ENCODE results near the gene ICAM3. TPM values are rescaled to one million over a fixed set of nuclear protein-coding genes. Genes with fewer than 3 reads are reported as not detected.
"Not testable (repeated sequence)": the region's sequence is repeated elsewhere in the genome, so short reads cannot be mapped to it uniquely, and the experiment has no call there.

ICAM3 gene, protein sequence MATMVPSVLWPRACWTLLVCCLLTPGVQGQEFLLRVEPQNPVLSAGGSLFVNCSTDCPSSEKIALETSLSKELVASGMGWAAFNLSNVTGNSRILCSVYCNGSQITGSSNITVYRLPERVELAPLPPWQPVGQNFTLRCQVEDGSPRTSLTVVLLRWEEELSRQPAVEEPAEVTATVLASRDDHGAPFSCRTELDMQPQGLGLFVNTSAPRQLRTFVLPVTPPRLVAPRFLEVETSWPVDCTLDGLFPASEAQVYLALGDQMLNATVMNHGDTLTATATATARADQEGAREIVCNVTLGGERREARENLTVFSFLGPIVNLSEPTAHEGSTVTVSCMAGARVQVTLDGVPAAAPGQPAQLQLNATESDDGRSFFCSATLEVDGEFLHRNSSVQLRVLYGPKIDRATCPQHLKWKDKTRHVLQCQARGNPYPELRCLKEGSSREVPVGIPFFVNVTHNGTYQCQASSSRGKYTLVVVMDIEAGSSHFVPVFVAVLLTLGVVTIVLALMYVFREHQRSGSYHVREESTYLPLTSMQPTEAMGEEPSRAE
- 10 to 100 TPM; 27.2 to 31.8 TPM for total RNA-seq

DNA sequence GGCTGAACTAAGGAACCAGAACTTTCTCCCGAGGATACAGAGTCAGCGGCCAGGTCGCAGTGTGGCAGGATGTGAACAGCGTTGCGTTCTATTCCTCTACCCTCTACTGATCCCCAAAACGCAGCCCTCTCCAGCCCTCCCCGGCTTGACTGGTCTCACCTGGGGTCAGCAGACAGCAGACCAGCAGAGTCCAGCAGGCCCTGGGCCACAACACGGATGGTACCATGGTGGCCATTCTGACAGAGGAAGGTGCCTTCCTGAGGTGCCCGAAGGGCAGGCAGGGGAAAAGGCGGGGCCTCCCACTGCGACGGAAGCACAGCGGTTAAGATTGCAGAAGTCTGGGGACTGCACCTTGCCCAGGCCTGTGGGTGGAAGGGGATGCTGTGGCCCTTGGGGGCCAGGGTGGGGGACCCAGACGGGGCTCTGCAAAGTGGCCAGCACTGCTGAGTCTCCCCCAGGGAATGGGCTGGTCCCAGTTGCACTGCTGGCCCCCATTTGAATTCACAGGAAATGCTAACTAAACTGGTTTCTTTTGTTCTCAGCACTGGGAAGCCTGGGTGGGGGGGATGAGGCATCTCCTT is at the start of gene ICAM3:
Gene ICAM3 (minus strand): TSS at position 245 of the 581 bp plus-strand sequence. CDS start 10 bp downstream, at position 235.
- Histone ChIP-seq H3K4me3 (peak within 1 kb of the TSS; percentile 14), H3K9ac (ENCODE audit: low read depth in 2 of 2, low read length in 2 of 2) (peak within 1 kb of the TSS; percentile 4 to 67), H3K9me3 (no peaks in the 10 kb centered on the region), H3K27me3 (no peaks in the 10 kb centered on the region), H3K36me3 (no peaks in the 10 kb centered on the region), H3K27ac (peak within 1 kb of the TSS; percentile 33), H3K4me1 (no peaks in the 10 kb centered on the region)
- intact Hi-C loops (cut with DNase I): loop anchor here (5.0 kb wide), 1 partner anchor 43 kb away; the partner anchor contains the start of gene TYK2
- TF ChIP-seq, protein P1, sequence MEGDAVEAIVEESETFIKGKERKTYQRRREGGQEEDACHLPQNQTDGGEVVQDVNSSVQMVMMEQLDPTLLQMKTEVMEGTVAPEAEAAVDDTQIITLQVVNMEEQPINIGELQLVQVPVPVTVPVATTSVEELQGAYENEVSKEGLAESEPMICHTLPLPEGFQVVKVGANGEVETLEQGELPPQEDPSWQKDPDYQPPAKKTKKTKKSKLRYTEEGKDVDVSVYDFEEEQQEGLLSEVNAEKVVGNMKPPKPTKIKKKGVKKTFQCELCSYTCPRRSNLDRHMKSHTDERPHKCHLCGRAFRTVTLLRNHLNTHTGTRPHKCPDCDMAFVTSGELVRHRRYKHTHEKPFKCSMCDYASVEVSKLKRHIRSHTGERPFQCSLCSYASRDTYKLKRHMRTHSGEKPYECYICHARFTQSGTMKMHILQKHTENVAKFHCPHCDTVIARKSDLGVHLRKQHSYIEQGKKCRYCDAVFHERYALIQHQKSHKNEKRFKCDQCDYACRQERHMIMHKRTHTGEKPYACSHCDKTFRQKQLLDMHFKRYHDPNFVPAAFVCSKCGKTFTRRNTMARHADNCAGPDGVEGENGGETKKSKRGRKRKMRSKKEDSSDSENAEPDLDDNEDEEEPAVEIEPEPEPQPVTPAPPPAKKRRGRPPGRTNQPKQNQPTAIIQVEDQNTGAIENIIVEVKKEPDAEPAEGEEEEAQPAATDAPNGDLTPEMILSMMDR (IDR thresholded peaks at IDR 0.05): no peak
- peak; percentile 33 for DNase-seq

DNA sequence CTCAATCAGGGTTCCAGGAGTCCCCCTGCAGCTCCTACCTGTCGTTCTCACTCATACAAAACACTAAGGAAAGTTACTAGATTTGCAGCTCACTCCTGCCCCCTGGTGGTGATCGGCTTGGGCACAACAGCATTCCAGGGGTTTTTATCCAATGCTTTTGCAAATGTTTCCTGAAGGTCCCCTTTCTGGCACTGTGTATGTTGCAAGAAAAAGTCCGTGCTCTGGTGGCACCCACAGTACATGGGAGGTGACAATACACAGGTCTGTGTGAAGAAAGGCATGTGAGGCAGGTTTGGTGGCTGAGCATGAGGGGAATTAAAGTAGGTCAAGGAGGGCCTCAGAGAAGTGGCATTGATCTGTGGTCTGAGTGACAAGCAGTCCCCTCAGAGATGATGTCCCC is 49.5 kb upstream of the ICAM3 start:
- DNase-seq: peak; percentile 96
- Histone ChIP-seq H3K27me3 (no peaks in the 10 kb centered on the region), H3K4me3 (no peak overlapping the region), H3K36me3 (peaks cover 9% of the 10 kb centered on the region), H3K9ac (ENCODE audit: low read depth in 2 of 2, low read length in 2 of 2) (no peak overlapping the region), H3K9me3 (no peaks in the 10 kb centered on the region), H3K4me1 (no peaks in the 10 kb centered on the region), H3K27ac (no peak overlapping the region)
- TF ChIP-seq, protein P1 (IDR thresholded peaks at IDR 0.05): peak; percentile 86
- intact Hi-C loops (cut with DNase I): no loop called here

DNA sequence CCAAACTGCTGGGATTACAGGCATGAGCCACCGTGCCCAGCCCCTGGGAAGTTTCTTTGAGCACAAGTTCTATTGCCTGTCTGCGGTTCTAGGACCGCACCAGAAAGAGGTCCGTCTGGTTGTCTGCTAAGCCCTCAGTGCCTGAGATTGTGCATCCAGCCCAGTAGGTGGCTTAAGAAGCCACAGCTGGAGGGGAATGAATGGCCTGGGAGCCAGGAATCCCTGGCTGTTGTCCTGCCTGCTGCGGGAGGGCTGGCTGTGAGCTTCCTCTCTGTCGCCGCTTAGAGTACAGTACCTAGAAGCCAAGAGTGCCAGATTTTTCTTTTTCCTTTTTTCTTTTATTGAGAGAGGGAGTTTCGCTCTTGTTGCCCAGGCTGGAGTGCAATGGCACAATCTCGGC is 45.2 kb upstream of the ICAM3 start:
- intact Hi-C loops (cut with DNase I): loop anchor here (5.0 kb wide), 1 partner anchor 47 kb away; the partner anchor contains the start of gene ICAM3
- no peaks in the 10 kb centered on the region for H3K27me3 ChIP-seq
- H3K9me3 ChIP-seq: no peaks in the 10 kb centered on the region
- H3K36me3 ChIP-seq: no peaks in the 10 kb centered on the region
- DNase-seq: no peak
- H3K4me1 ChIP-seq: peaks cover 3% of the 10 kb centered on the region
- TF ChIP-seq, protein P1 (IDR thresholded peaks at IDR 0.05): no peak
- no peak overlapping the region for H3K4me3 ChIP-seq
- H3K27ac ChIP-seq: no peak overlapping the region
- no peak overlapping the region for H3K9ac ChIP-seq (ENCODE audit: low read depth in 2 of 2, low read length in 2 of 2)

DNA sequence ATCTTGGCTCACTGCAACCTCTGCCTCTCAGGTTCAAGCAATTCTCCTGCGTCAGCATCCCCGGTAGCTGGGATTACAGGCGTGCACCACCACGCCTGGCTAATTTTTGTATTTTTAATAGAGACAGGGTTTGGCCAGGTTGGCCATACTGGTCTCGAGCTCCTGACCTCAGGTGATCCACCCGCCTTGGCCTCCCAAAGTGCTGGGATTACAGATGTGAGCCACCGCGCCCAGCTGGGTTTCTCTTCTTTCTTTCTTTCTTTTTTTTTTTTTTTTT is 43.7 kb upstream of the ICAM3 start:
- not testable (repeated sequence) for H3K36me3 ChIP-seq; H3K9me3 ChIP-seq; H3K4me1 ChIP-seq; DNase-seq; H3K4me3 ChIP-seq; H3K9ac ChIP-seq (ENCODE audit: low read depth in 2 of 2, low read length in 2 of 2); H3K27ac ChIP-seq; H3K27me3 ChIP-seq
- intact Hi-C loops (cut with DNase I): loop anchor here (5.0 kb wide), 1 partner anchor 46 kb away; the partner anchor contains the start of gene ICAM3

DNA sequence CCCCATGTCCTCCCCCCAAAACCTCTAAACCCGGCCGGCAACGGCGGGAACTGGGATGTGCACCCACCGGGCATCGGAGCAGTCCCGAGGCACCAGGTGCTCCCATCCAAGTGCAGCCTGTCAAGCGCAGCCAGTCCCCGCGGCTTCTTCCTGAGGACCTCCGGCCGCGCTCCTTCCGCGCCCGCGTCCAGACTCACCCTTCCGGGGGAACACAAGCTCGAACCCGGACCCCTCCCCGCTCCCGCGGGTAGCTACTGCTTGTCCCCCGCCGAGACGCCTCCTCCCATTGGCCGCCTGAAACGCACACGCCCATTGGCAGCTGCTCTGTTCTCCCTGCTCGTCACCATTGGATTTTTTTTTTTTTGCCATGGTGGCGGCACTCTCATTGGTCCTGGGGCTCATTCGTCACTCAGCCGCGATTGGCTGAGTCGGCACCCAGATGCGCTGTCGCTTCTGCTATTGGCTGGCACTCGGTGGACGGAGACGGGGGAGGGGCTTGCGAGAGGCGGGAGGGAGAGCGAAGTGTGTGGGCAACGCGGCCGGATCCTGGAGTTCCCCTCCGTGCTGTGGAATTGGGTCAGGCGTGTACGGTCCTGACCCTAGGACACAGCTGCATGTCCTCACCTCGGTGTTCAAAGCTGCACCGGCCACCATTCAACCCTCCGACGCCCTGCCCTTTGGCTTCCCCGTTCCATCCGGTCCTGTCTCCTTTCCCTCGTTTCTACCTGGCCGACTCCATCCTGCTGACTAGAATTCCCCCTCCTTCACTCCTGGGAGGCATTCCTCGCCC is 41.1 kb upstream of the ICAM3 start, which contains the start of gene TYK2:
Gene TYK2 (minus strand): TSS at position 260 of the 790 bp plus-strand sequence. CDS start 2,166 bp downstream, outside the sequence.
- Histone ChIP-seq H3K4me1 (peaks cover 8% of the 10 kb centered on the region), H3K36me3 (peaks cover 5% of the 10 kb centered on the region), H3K27me3 (no peaks in the 10 kb centered on the region), H3K9me3 (no peaks in the 10 kb centered on the region), H3K9ac (ENCODE audit: low read depth in 2 of 2, low read length in 2 of 2) (peak within 1 kb of the TSS; percentile 98 to 99), H3K4me3 (peak within 1 kb of the TSS; percentile 91), H3K27ac (peak within 1 kb of the TSS; percentile 69)
- intact Hi-C loops (cut with DNase I): loop anchor here (5.0 kb wide), 1 partner anchor 43 kb away; the partner anchor contains the start of gene ICAM3
- peak; percentile 99 for DNase-seq
- TF ChIP-seq, protein P1 (IDR thresholded peaks at IDR 0.05): no peak

All from colonic mucosa (tissue), 4 donors.